Stimulated activated CD8-positive, alpha-beta memory T cell treated with anti-CD3 and anti-CD28 coated beads, Interleukin-7, amount 100 ng/mL, for 48 hours (primary cell): Measurements from ENCODE around the gene EFHD2.
"Not testable (repeated sequence)": the region's sequence is repeated elsewhere in the genome, so short reads cannot be mapped to it uniquely, and the experiment has no call there.

Experiments used
- DNase-seq, 2 donors: peaks; one replicate each; pipeline ENCODE4 v3.0.0-alpha.2; 2020; ENCODE audit warnings: low read depth in 1 of 2; ENCODE audit errors: extremely low read depth in 1 of 2

Gene EFHD2

DNA sequence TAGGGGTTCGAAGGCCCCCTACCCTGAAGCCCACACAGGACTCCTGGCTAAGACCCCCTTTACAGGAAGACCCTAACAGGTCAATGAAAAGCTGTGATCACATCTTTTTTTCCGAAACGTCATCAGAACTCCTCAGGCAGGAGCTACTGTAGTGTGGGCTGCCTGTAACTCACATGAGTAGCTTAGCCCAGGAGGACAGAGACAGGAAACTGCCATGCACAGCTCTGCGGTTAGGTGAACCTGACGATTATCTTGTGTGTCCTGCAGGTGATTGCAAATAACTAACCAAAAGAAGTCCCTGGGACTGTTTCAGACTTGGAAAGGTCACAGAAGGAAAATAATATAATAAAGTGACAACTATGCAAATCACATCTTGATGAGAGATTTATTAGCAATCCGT, 62.0 kb downstream of the EFHD2 start:
- DNase-seq = not testable (repeated sequence)

DNA sequence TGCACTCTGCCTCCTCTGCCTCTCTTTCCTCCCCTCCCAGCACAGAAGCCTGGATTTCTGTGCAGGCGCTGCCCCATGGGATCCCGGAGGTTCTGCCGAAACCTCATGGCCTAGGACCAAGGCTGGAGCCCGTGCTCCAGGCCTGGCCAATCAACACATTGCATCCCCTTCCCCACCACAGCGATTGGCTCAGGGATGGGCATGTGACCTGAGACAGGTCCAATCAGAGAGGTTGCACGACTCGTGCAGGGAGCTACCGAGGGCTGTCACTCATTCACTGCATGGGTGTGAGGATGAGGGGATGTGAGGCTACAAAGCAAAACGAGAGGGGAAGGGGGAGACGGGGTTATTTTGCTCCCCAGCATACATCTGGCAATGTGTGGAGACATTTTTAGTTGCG, 62.9 kb downstream of the EFHD2 start:
- DNase-seq = no peak

- no peak for DNase-seq
These were observed 66.1 kb downstream of the EFHD2 start, which contains the start of gene CELA2B for GRCh38 chr1:15475752-15476314. Gene CELA2B (plus strand): TSS chr1:15476104. CDS start chr1:15476126, 22 bp downstream.

DNA sequence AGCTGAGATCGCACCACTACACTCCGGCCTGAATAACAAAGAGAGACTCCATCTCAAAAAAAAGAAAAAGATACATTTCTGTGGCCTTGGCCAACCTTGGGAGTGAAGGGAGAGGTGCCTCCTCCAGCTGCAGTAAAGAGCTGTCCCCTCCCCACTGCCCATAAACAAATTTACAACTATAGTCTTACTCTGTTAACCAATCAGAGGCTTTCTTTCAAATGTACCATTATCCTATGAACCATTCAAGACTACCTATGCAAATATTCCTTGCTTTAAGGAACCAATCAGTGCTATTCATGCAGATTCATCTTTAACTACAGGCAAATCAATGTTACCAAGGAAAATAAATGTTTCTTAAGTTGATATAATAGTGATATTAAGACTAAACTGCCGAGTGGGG, 67.2 kb downstream of the EFHD2 start:
- DNase-seq = no peak

DNA sequence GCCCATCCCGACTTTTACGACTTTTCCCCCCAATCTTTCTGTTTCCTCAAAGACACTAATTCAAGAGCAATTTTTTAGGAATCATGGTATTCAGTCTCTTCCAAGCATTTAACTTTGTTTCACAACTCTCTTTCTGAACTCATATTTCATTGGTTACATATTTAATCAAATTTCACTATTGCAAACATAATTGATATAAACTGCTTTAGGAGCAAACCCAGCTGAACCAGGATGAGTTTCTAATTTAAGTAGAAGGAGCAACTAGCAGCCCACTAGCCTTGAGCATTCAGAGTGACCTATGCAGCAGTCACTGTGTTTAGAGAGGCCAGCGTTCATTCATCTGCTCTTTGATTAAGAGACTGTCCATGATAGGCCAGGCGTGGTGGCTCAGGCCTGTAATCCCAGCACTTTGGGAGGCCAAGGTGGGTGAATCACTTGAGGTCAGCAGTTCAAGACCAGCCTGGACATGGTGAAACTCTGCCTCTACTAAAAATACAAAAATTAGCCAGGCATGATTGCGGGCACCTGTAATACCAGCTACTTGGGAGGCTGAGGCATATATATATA, 68.0 kb downstream of the EFHD2 start:
- DNase-seq = no peak
